Fibroblast of gingiva (primary cell): ENCODE measurements around the gene SMIM28.
"Not testable (repeated sequence)": the region's sequence is repeated elsewhere in the genome, so short reads cannot be mapped to it uniquely, and the experiment has no call there.

ENCODE experiments used
- DNase-seq: peaks from one replicate; pipeline ENCODE4 v3.0.0-alpha.2; 2011; ENCODE audit warnings: low read depth

SMIM28 gene

DNA sequence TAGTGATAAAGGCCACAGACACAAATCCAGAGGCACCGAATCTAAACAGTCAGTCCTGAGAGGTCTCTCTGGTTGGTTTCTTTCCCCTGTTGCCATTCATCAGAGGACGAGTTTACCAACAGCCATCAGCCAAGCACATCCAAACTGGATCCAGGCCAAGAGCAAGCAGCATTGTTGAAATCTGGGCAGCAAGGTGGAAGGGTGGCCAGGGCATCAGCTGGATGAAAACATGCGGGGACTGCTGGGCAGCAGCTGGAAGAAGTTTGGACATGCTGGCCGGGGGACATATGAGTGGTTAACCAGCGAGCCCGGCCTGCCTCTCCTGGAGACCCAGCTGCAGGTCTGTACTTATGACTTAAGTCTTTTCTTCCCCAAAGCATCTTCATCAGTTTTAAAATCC lies at the start of gene SMIM28:
TSS of gene SMIM28 (plus strand) at position 62 of the 400 bp plus-strand sequence. CDS start at position 230, 168 bp downstream.
- no peak for DNase-seq

DNA sequence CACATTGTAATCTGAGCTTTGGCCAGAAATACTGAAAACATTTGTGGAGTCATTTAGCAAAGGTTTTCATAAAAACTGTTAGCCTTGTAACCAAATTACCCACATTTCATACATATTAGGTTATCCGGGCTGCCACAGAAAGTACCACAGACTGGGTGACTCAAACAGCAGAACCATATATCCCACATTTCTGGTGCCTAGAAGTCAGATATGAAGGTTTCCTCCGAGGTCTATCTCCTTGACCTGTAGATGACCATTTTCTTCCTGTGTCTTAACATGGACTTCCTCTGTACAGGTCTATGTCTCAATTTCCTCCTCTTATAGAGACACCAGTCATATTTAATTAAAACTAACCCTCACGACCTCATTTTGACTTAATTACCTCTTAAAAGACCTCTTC lies 49.5 kb upstream of the SMIM28 start:
- DNase-seq = no peak

DNA sequence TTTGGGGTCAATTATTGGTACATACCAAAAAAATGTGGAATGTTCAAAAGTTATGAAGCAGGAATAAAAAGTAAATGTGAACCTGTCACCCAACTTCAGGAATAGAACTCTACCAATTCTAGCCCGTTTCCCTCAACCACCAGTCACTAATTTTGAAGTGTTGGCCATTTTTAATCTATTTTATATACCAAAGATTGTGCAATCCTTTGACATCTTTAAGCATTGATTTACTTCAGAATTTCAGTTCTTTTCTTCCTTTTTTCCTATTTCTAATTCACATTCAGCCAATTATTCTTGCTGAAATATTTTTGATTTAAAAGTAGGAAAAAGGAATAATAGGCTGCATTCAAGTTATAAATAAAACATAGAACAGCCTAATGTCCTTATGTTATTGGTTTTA lies 46.9 kb upstream of the SMIM28 start:
- no peak for DNase-seq

DNA sequence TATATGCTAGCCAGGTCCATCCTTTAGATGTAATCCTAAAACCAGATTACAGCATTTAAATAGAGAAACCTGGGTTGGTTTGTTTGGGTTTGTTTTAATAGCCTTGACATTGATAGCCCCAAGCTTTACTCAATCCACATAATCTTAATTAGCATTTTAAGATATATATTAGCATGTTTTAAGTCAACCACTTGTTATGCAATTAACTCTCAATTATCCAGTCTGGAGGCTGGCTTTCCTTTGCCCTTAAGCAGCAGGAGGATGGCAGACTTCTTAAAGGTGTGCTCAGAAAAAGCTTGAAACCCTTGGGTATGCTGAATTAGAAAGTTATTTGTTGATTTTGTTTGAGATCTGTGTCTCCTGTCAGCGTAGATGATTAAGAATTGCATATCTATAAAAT lies 46.3 kb upstream of the SMIM28 start:
- no peak for DNase-seq

DNA sequence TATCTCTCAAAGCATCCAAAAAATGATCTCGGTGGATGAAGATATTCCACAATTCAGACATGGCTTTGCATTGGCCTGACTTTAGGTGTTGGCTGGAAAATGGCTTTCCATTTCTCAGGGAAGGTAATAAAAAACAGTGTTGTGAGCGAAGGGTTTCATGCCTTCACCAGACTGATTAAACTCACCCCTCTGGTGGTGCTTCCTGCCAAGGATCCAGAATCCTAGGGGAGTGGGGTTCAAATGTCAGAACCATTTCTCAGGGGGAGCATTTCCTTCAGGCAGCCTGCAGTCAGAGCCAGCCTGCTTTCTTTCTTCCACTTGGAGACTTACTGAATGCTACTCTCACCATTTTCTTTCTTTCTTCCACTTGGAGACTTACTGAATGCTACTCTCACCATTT lies 45.7 kb upstream of the SMIM28 start:
- DNase-seq = no peak

DNA sequence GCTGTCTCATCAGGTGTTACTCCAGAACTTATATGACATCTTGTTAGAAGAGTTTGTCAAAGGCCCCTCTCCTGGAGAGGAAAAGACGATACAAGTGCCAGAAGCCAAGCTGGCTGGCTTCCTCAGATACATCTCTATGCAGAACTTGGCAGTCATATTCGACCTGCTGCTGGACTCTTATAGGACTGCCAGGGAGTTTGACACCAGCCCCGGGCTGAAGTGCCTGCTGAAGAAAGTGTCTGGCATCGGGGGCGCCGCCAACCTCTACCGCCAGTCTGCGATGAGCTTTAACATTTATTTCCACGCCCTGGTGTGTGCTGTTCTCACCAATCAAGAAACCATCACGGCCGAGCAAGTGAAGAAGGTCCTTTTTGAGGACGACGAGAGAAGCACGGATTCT lies 43.7 kb upstream of the SMIM28 start:
- no peak for DNase-seq

DNA sequence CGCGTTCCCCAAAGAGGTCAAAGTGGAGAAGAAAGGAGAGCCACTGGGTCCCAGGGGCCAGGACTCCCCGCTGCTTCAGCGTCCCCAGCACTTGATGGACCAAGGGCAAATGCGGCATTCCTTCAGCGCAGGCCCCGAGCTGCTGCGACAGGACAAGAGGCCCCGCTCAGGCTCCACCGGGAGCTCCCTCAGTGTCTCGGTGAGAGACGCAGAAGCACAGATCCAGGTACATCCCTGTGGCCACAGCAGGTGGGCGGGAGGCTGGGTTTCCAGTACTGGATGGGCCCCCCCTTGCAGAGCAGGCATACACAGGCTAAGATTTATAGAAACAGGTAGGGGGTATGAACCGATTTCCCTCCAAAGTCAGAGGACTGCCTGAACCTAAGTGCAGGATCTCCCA lies 42.7 kb upstream of the SMIM28 start:
- DNase-seq = no peak

DNA sequence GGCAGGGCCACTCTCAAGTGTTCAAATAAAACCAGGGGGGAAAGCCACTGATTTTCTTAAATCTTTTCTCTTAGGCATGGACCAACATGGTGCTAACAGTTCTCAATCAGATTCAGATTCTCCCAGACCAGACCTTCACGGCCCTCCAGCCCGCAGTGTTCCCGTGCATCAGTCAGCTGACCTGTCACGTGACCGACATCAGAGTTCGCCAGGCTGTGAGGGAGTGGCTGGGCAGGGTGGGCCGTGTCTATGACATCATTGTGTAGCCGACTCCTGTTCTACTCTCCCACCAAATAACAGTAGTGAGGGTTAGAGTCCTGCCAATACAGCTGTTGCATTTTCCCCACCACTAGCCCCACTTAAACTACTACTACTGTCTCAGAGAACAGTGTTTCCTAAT lies 41.5 kb upstream of the SMIM28 start:
- no peak for DNase-seq

DNA sequence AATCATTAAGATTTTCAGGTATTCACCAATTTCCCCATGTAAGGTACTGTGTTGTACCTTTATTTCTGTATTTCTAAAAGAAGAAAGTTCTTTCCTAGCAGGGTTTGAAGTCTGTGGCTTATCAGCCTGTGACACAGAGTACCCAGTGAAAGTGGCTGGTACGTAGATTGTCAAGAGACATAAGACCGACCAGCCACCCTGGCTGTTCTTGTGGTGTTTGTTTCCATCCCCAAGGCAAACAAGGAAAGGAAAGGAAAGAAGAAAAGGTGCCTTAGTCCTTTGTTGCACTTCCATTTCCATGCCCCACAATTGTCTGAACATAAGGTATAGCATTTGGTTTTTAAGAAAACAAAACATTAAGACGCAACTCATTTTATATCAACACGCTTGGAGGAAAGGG lies 40.6 kb upstream of the SMIM28 start:
- DNase-seq = no peak

DNA sequence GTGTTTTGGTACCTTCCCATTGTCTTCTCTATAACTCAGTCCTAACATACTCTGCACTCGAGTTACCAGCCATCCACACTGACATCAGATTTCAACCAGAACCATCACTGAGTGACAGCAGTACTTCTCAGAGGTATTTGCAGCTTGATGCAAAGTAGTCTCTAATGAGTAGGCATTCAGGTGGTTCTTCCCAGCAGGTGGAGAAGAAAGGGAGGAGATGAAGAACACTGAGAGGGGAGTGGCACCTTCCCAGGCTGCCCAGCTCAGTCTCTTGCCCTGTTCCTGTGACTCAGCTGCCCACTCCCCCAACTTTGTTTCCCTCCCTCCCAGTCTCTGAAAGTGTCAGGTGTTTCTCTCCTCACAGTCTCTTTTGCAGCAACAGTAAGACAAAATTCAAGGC lies 38.7 kb upstream of the SMIM28 start:
- no peak for DNase-seq

DNA sequence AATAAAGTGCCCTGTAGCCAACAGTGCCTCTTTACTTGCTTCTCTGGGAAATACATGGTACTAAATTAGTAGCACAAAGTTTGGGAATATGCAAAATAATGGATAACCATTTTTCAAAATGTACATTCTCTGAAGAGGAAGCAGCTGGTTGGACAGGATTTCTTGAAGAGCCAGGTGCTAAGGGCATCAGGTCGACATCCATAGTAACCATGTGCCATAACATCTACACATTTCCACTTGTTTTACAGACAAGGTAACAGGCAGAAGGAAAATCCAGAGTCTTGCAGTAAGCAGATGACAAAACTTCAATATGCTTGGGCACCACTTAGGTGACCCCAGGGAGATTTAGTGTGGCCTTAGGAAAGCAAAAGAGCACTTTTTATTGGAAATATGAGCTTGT lies 36.5 kb upstream of the SMIM28 start:
- DNase-seq = no peak

DNA sequence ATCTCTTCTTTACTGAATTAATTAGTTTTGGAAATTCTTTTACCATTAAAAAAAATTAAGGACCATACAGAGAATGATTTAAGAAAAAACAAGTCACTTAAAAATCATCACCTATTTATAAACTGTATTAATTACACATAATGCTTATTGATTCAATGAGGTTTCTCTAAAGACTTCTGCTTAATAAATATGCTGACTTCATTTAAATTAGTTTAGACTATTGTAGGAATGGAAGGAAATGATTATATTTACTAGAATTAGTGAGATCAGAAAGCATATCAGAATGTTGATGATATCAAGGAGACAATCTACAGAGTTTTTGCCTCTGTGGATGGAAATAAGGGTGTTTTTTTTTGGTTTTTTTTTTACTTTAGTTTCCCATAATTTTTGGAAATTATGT lies 34.6 kb upstream of the SMIM28 start:
- DNase-seq = no peak

DNA sequence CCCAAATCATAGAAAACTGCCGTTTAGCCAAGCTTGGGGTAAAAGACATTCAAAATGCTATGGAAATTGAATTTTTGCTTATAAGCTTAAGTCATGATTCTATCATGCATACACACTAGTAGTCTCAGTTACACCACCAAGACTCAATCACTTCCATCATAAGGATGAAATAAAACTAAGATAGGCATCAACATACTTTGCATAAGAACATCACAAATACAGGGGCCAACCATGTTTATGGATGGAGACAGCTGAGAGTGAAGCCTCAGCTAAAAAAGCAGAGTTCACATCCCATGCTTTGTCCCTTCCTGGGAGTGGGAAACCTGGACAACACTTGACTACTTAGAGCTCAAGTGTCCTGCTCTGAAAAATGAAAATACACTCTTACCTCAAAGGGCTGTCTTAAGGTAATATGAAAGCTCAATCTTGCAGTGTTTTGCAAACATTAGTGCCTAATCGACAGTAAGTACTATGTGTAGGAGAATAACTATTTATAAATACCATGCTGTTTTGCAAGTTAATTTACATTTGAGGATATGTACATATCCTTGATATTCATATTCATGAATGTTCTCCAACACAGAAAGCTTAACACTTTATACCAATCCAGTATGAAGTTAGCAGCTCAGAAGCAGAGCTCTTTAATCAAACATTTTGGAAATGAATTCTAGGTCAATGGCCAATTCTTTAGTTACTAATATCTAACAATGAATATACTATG lies 32.0 kb upstream of the SMIM28 start:
- DNase-seq = no peak

DNA sequence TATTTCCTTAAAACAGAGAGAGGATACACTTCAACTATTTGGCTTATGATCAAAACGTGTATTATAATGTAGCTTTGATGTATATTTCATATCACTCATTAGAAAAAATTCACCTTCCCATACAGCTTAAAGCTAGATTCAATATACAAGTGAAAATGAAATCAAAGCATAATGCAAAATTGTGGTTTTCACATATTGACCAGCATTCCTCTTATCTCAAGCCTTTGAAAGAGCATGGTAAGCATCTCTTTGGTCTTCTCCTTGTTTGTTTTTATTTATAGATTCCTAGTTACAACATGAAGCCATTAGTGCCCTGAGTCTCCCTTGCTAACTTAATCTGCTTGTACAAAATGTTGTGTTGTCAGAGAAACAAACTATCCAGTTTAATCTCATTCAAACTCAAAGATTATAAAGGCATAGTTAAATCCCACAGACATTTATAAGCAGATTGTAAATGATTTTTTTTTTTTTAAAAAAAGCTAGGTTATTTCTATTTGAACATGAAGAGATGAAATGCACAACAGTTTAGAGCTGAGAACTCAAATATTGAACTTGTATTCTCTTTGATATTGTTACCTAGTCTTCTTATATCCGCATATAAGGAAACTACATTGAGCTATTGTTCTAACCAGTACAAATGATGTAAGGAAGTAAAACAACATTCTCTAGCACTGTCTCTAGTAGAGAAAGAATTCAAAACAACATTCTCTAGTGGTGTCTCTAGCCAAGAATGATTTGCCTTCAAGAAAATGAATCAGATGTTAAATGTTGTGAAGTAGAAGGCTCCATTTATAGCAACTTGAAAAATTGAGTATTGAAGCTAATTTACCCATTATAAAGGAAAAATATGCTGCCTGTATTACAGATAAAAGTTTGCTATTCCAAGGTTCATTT lies 31.2 kb upstream of the SMIM28 start:
- DNase-seq = peak; percentile 29

DNA sequence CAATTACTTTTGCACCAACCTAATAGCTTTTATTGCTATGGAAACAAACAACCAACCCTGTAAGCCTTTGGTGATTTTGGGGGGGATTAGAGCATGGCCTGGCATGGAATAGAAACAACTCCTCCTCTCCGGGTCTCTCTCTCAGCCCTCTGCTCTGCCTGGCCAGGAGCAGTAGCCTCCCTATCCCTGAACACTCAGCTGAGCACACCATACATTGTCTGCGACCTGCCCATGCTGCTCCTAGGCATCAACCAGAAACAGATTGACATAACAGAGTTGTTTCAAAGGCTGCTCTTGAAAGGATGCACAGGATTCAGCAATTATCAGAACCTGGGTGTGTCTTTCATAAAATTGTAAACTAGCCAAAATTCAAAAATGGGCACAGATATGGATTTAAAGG lies 29.8 kb upstream of the SMIM28 start:
- DNase-seq = no peak

DNA sequence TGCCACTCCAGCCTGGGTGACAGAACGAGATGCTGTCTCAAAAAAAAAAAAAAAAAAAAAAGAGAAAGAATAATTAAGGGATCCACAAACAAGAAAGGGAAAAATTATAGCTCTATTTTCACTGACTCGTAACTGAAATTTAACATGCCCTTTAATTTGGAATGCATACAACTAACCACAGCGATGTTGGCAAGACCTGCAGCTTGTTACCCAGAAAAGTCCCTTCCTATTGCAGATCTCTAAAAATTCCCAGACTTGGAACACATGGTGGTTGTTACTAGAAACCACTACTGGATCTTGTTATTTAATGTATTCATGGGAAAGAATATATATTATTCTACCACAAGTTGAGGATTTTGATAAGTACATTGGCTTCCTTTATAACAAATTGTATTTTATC lies 27.8 kb upstream of the SMIM28 start:
- peak; percentile 72 for DNase-seq

DNA sequence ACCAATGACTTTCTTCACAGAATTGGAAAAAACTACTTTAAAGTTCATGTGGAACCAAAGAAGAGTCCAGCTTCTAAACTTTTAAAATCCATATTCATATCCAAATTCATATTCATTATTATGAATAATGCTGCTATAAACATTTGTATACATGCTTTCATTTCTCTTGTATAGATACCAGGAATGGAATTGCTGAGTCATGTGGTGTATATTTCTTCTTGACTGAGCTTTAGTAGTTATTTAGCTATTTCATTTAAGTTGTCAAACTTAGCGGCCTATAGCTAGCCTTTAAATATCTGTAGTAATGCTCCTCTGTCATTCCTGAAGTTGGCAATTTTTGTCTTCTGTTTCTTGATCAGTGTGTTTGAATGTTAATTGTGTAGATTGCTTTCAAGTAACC lies 19.8 kb upstream of the SMIM28 start:
- no peak for DNase-seq

DNA sequence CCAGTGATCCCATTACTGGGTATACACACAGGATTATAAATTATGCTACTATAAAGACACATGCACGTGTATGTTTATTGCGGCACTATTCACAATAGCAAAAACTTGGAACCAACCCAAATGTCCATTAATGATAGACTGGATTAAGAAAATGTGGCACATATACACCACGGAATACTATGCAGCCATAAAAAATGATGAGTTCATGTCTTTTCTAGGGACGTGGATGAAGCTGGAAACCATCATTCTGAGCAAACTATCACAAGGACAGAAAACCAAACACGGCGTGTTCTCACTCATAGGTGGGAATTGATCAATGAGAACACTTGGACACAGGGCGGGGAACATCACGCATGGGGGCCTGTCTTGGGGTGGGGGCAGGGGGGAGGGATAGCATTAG lies 9.0 kb upstream of the SMIM28 start:
- not testable (repeated sequence) for DNase-seq

DNA sequence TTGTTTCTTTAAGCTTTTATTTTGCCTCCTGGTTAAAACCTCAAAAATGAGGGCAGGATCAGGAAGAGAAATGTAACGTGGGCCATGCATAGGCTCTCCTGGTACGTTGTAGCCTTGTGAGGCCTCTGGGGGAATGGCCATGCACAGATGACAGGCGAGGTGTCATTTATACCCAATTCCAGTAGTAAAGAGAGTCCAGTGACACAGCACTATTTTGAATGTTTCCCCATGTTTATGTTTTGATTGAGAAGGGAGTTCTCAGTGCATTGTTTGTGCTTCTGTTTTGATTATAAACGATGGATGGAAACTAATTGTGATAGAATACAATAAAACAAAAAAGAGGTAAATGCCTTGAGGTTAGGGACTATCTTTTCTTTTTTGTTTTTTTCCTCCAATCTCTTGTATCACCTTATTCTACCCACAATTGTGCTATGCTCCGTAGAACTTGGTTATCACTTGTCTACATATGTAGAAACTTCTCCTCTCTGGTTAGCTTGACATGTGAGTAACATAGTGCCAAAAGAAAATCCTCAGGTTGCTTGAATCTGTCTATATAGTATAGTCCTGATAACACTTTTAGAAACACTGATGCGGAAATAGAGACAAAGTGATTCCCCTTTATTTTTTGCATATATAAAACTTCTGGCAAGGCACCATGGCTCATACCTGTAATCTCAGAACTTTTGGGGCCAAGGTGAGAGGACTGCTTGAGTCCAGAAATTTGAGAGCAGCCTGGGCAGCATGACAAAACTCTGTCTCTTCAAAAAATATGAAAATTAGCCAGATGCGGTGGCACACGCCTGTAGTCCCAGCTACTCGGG lies 6.9 kb upstream of the SMIM28 start:
- no peak for DNase-seq

DNA sequence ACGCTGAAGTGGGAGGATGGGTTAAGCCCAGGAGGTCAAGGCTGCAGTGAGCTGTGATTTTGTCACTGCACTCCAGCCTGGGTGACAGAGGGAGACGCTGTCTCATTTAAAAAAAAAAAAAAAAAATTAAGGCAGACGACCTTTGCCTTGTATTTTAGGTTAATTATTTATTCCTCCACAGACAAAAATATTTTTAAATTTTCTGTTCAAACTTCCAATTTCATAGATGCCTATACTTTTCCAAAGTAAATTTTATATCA lies 6.3 kb upstream of the SMIM28 start:
- DNase-seq = no peak

DNA sequence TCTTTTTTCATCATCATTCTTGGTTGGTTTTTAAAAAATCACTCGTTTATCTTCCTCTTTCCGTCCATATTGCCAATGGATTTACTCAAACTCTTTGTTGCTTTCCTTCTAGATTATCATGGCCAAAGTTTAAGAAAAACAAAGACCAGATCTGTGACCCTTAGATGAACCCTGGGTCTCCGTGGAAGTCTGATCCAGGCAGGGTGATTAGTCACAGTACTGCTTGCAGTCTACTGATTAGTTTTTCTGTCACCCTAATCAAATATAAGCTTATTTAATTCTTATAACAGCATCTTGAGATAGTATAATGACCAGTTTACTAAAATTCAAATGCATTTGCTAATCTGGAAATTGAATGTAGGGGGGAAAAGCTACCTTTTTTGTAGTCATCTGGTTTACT lies 6.0 kb upstream of the SMIM28 start:
- DNase-seq = no peak

DNA sequence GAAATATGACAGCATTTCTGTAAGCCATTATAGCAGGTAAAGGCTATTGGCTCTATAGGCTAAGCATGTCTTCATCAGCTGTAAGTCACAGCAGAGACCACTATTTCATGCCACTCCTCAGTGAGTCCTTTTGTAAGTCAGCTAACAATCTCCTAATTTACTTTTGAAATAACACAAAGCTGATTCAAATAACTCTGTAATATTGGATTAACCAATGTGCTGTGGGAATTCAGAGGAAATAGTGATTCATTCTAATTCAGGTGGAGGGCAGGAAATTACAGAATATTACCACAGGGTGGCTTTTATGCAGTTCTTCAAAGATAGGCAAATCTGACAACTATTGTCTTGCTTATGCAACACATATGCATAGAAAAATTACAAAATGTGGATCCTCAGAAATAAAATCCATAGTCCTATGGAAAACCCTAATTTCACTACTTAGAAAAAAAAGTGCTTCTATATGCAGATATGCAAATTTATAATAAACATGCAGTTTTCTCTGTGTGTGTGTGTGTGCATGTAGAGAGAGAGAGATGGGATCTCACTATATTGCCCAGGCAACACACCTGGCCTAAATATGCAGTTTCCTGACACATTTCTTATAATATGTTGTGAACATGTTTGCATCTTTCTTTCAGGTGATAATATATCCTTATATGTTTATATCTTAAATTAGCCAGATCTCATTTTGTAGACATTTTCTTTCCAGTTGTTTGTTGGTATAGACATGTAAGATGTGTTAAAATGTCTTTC lies 4.8 kb upstream of the SMIM28 start:
- no peak for DNase-seq
